K562 (cell line): ENCODE measurements around the gene ELMOD2. TPM values are rescaled to one million over a fixed set of nuclear protein-coding genes. Genes with fewer than 3 reads are reported as not detected.
A peak's percentile ranks its signal among the peaks of the same experiment; 100 is the strongest.

Experiments used
- ATF7 ChIP-seq: fragments of 450-650 bp; IDR thresholded peaks from 2 replicates; pipeline ENCODE4 v1.7.1; 2014; ENCODE audit warnings: mild to moderate bottlenecking, moderate library complexity
- CEBPB ChIP-seq: fragments of 450-650 bp; IDR thresholded peaks from 2 replicates; pipeline ENCODE4 v1.6.1; 2016; ENCODE audit warnings: missing genetic modification characterization, missing compliant biosample characterization
- DMBX1 ChIP-seq: fragments of 250-450 bp; sonication (Bioruptor Pico); IDR thresholded peaks from 2 replicates; pipeline ENCODE4 v1.8.0; 2022; ENCODE audit warnings: inconsistent platforms, mild to moderate bottlenecking, moderate library complexity, borderline replicate concordance
- E2F5 ChIP-seq: sonication (generic); formaldehyde crosslinking; IDR thresholded peaks from 2 replicates; pipeline ENCODE4 v1.8.0; 2022; ENCODE audit warnings: mild to moderate bottlenecking, missing genetic modification reagents
- FOXA3 ChIP-seq, 2 experiments: fragments of 450-650 bp in 1 of 2; sonication (generic) in 1 of 2; formaldehyde crosslinking; IDR thresholded peaks in 1 of 2; conservative IDR thresholded peaks in 1 of 2; 2 replicates each; pipeline versions ENCODE4 v1.4.0 to v1.8.0; 2020 to 2022; ENCODE audit warnings: mild to moderate bottlenecking in 2 of 2, missing genetic modification reagents in 1 of 2
- FOXK2 ChIP-seq, 2 experiments: fragments of 450-650 bp; IDR thresholded peaks in 1 of 2; conservative IDR thresholded peaks in 1 of 2; 2 replicates each; pipeline ENCODE4 v1.6.1; 2016; ENCODE audit warnings: low read depth in 2 of 2, mild to moderate bottlenecking in 1 of 2
- LCOR ChIP-seq: sonication (generic); formaldehyde crosslinking; IDR thresholded peaks from 2 replicates; pipeline ENCODE4 v1.8.0; 2022; ENCODE audit warnings: mild to moderate bottlenecking, missing genetic modification reagents
- MAZ ChIP-seq, 2 experiments: fragments of 450-650 bp in 1 of 2; sonication (generic) in 1 of 2; formaldehyde crosslinking; IDR thresholded peaks in 1 of 2; conservative IDR thresholded peaks in 1 of 2; 2 replicates each; pipeline versions ENCODE4 v1.4.0 to v1.5.0; 2020; ENCODE audit warnings: mild to moderate bottlenecking in 1 of 2, missing genetic modification reagents in 1 of 2
- MBD2 ChIP-seq: sonication (generic); IDR thresholded peaks from 2 replicates; pipeline ENCODE4 v1.6.1; 2016; ENCODE audit warnings: low read depth, borderline replicate concordance
- NEUROD1 ChIP-seq: fragments of 150-350 bp; IDR thresholded peaks from 2 replicates; pipeline ENCODE4 v1.6.1; 2014; ENCODE audit warnings: borderline replicate concordance, low read length, low read depth; ENCODE audit not compliant: partially characterized antibody
- PML ChIP-seq: IDR thresholded peaks from 2 replicates; pipeline ENCODE4 v1.6.1; 2012; ENCODE audit warnings: low read length, inconsistent platforms
- POLR3A ChIP-seq: IDR thresholded peaks from 2 replicates; pipeline ENCODE4 v1.6.1; 2011; ENCODE audit warnings: borderline replicate concordance, mild to moderate bottlenecking, moderate library complexity; ENCODE audit not compliant: insufficient read length, insufficient read depth; ENCODE audit errors: extremely low read depth
- POU5F1 ChIP-seq: fragments of 150-350 bp; IDR thresholded peaks from 2 replicates; pipeline ENCODE4 v1.6.1; 2014; ENCODE audit warnings: borderline replicate concordance, low read length, low read depth, mild to moderate bottlenecking; ENCODE audit not compliant: partially characterized antibody
- PRPF4 ChIP-seq: fragments of 200-400 bp; formaldehyde crosslinking; IDR thresholded peaks from one replicate; pipeline ENCODE4 v1.6.1; 2017; ENCODE audit warnings: low read length, low read depth, mild to moderate bottlenecking; ENCODE audit not compliant: insufficient read depth, poor library complexity, severe bottlenecking
- PURB ChIP-seq: sonication (generic); formaldehyde crosslinking; IDR thresholded peaks from 2 replicates; pipeline ENCODE4 v1.9.0; 2021; ENCODE audit warnings: low read depth, mild to moderate bottlenecking, missing genetic modification reagents
- SIRT6 ChIP-seq: IDR thresholded peaks from one replicate; pipeline ENCODE4 v1.6.1; 2012; ENCODE audit warnings: low read depth, mild to moderate bottlenecking, control low read depth, inconsistent platforms, low read length, moderate library complexity
- SMARCC2 ChIP-seq: fragments of 450-650 bp; IDR thresholded peaks from 2 replicates; pipeline ENCODE4 v1.6.1; 2017; ENCODE audit warnings: antibody characterized with exemption, moderate library complexity, mild to moderate bottlenecking, low read depth
- TOE1 ChIP-seq, 2 experiments: fragments of 450-650 bp in 1 of 2; sonication (generic) in 1 of 2; formaldehyde crosslinking in 1 of 2; IDR thresholded peaks; 2 replicates each; pipeline versions ENCODE4 v1.7.1 to v1.8.0; 2016 to 2022; ENCODE audit warnings: borderline replicate concordance in 2 of 2, mild to moderate bottlenecking in 2 of 2, antibody characterized with exemption in 1 of 2, inconsistent platforms in 1 of 2, low read depth in 1 of 2, missing genetic modification reagents in 1 of 2, moderate library complexity in 1 of 2
- YBX1 ChIP-seq: fragments of 450-650 bp; IDR thresholded peaks from 2 replicates; pipeline ENCODE4 v1.7.1; 2016; ENCODE audit warnings: mild to moderate bottlenecking
- ZFPM2 ChIP-seq: fragments of 250-450 bp; sonication (Bioruptor Pico); IDR thresholded peaks from 2 replicates; pipeline ENCODE4 v1.5.1; 2022; ENCODE audit warnings: mild to moderate bottlenecking
- ZNF146 ChIP-seq: IDR thresholded peaks from one replicate; pipeline ENCODE4 v1.6.1; 2018; ENCODE audit warnings: missing compliant biosample characterization; ENCODE audit not compliant: unreplicated experiment
- ZNF174 ChIP-seq: fragments of 250-450 bp; sonication (Bioruptor Pico); IDR thresholded peaks from 2 replicates; pipeline ENCODE4 v1.4.0; 2020; ENCODE audit warnings: mild to moderate bottlenecking
- ZNF408 ChIP-seq: fragments of 250-450 bp; sonication (Bioruptor Pico); IDR thresholded peaks from 2 replicates; pipeline ENCODE4 v1.4.0; 2020; ENCODE audit warnings: low read depth, mild to moderate bottlenecking, moderate library complexity
- ZNF41 ChIP-seq: fragments of 250-450 bp; sonication (Bioruptor Pico); conservative IDR thresholded peaks from 2 replicates; pipeline ENCODE4 v1.4.0; 2020; ENCODE audit warnings: mild to moderate bottlenecking
- ZNF695 ChIP-seq: fragments of 450-650 bp; formaldehyde crosslinking; IDR thresholded peaks from 2 replicates; pipeline ENCODE4 v1.4.0; 2020; ENCODE audit warnings: mild to moderate bottlenecking, moderate library complexity
- polyA plus RNA-seq, 8 experiments: library from polyadenylated mRNA; depleted of rRNA in 4 of 8; stranded (reverse) in 5 of 8; unstranded in 3 of 8; fragments of >200 nt; fragmentation: Nextera tagmentation in 2 of 8; fragmentation: Illumina TruSeq in 1 of 8; extraction: Ambion mirVana in 2 of 8; extraction: Trizol in 1 of 8; gene quantifications; 2 replicates each; pipeline versions ENCODE4 v1.2.1 to v1.2.3, GENCODE V29; 2011 to 2014; ENCODE audit warnings: inconsistent platforms in 1 of 8, missing spikeins in 1 of 8
- total RNA-seq, 7 experiments: library from RNA; depleted of rRNA in 6 of 7; stranded (reverse); fragments of >200 nt in 6 of 7; fragmentation: Illumina TruSeq in 2 of 7; extraction: Trizol in 2 of 7; gene quantifications; 2 replicates each; pipeline versions ENCODE4 v1.2.1 to v1.2.3, GENCODE V29; 2011 to 2021; ENCODE audit warnings: low replicate concordance in 1 of 7
- TF ChIP-seq, protein P1 (sequence below): IDR thresholded peaks from 2 replicates; pipeline ENCODE4 v1.6.1; 2012; ENCODE audit warnings: low read depth, low read length, improper control_type of control experiment, borderline replicate concordance
- TF ChIP-seq, protein P2 (sequence below): fragments of 250-450 bp; sonication (Bioruptor Pico); IDR thresholded peaks from 2 replicates; pipeline ENCODE4 v1.5.0; 2021

Gene ELMOD2
- total and polyA plus RNA-seq, 9 of the 15 experiments (the other 6 are each of a cell fraction or from before 2014, with no cell fraction given) = 11.0 to 23.3 (median 14.3) TPM

- no peak for TF ChIP-seq MAZ (CRISPR knock-in tag; conservative IDR thresholded peaks at IDR 0.05 in 1 of 2, IDR thresholded peaks at IDR 0.05 in 1 of 2)
- 0 out of 2 replicates have a peak, but pooled peaks have one; percentile 30 for TF ChIP-seq MBD2
- no peak for TF ChIP-seq POLR3A
- no peak for TF ChIP-seq ZFPM2 (CRISPR knock-in tag)
- TF ChIP-seq POU5F1 = no peak
- TF ChIP-seq CEBPB (tag) = no peak
- no peak for TF ChIP-seq PRPF4
- no peak for TF ChIP-seq E2F5 (CRISPR knock-in tag)
- no peak for TF ChIP-seq PURB (CRISPR knock-in tag)
- TF ChIP-seq YBX1 = no peak
- TF ChIP-seq ZNF146 (CRISPR knock-in tag) = no peak
- TF ChIP-seq ATF7 = peak; percentile 74
- no peak for TF ChIP-seq SIRT6
- TF ChIP-seq, protein P1, sequence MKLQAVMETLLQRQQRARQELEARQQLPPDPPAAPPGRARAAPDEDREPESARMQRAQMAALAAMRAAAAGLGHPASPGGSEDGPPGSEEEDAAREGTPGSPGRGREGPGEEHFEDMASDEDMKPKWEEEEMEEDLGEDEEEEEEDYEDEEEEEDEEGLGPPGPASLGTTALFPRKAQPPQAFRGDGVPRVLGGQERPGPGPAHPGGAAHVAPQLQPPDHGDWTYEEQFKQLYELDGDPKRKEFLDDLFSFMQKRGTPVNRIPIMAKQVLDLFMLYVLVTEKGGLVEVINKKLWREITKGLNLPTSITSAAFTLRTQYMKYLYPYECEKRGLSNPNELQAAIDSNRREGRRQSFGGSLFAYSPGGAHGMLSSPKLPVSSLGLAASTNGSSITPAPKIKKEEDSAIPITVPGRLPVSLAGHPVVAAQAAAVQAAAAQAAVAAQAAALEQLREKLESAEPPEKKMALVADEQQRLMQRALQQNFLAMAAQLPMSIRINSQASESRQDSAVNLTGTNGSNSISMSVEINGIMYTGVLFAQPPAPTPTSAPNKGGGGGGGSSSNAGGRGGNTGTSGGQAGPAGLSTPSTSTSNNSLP = no peak
- TF ChIP-seq PML = peak; percentile 78
- no peak for TF ChIP-seq ZNF695 (CRISPR knock-in tag)
- peak; percentile 78; the same call in 1 of the 2 replicates for TF ChIP-seq SMARCC2
- no peak for TF ChIP-seq TOE1 (IDR thresholded peaks at IDR 0.05; ENCODE audit: borderline replicate concordance)
- TF ChIP-seq TOE1 (CRISPR knock-in tag; IDR thresholded peaks at IDR 0.05; ENCODE audit: borderline replicate concordance, low read depth) = no peak
- no peak for TF ChIP-seq ZNF174 (CRISPR knock-in tag)
- peak; percentile 38; the same call in 1 of the 2 replicates for TF ChIP-seq DMBX1 (CRISPR knock-in tag)
- 0 out of 2 replicates have a peak, but pooled peaks have one; percentile 42 for TF ChIP-seq LCOR (CRISPR knock-in tag)
- TF ChIP-seq, protein P2, sequence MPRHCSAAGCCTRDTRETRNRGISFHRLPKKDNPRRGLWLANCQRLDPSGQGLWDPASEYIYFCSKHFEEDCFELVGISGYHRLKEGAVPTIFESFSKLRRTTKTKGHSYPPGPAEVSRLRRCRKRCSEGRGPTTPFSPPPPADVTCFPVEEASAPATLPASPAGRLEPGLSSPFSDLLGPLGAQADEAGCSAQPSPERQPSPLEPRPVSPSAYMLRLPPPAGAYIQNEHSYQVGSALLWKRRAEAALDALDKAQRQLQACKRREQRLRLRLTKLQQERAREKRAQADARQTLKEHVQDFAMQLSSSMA (CRISPR knock-in tag) = no peak
- no peak for TF ChIP-seq FOXA3 (CRISPR knock-in tag; conservative IDR thresholded peaks at IDR 0.05 in 1 of 2, IDR thresholded peaks at IDR 0.05 in 1 of 2)
- TF ChIP-seq FOXK2 (conservative IDR thresholded peaks at IDR 0.05 in 1 of 2, IDR thresholded peaks at IDR 0.05 in 1 of 2; ENCODE audit: low read depth in 2 of 2) = peak; percentile 79
- no peak for TF ChIP-seq NEUROD1
- no peak for TF ChIP-seq ZNF41 (CRISPR knock-in tag)
- TF ChIP-seq ZNF408 (CRISPR knock-in tag) = no peak
Observed at GRCh38 chr4:140529434-140529833, 5.5 kb downstream of the ELMOD2 start (continued).
